ENCODE data around the gene KDM5B.
"Not testable (repeated sequence)": the region's sequence is repeated elsewhere in the genome, so short reads cannot be mapped to it uniquely, and the experiment has no call there.

The KDM5B gene

DNA sequence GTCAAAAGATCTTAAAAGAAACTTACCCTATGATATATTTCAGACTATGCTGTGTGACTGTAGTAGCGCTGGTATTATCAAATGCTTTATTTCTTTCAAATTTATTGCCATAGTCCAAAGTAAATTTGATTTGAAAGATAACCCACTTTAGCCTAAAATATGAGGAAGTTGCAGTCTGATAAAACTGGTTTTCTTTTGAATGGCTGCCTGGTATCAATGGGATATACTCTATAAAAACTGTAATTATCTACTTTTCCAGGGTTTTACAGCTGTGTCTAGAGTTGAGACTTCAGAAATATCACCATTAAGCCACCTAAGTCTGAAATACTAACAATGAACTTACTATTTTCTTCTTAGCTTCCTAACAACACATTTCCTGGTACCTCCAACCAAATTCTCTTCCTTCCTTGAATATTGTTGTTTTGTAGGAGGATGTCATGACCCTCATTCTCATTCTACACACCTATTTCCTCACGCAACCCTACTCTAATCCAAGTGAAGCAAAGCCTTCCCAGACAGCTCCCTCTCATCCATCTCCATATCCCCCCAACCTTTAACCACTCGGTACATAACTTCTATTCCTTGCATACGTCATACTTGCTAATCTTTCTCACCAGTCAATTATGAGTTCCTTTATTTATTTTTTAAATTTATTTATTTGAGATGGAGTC, 17.0 kb downstream of the KDM5B start:
- no peak for DNase-seq

DNA sequence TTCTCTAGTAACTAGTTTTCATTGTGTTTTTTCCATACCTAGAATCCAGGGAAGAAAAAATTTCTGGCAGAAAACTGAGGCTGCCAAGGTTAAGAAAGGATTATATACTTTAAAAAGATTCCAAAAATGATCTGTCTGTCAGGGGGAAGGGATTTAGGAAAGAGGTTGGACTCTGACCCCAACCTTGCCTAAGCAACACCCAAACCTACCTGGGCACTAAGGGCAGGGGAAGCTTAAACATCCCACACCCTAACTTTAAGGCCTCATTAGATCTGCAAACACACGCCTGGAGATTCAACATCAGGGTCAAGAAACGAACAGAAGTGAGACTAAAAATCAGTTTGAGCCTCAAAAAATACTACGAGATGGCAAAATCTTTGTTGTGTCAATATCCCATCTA, 19.4 kb downstream of the KDM5B start:
- DNase-seq, result no peak

DNA sequence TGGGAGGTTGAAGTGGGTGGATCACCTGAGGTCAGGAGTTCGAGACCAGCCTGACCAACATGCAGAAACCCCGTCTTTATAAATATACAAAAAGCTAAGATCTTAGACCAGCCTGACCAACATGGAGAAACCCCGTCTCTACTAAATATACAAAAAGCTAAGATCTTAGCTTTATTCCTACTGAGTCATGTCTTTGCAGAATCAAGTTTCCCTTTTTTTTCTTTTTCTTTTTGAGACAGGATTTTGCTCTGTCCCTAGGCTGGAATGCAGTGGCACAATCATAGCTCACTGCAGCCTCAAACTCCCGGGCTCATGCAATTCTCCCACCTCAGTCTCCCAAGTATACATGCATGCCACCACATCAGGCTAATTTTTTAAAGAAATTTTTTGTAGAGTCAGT, 21.4 kb downstream of the KDM5B start:
- DNase-seq, result no peak

DNA sequence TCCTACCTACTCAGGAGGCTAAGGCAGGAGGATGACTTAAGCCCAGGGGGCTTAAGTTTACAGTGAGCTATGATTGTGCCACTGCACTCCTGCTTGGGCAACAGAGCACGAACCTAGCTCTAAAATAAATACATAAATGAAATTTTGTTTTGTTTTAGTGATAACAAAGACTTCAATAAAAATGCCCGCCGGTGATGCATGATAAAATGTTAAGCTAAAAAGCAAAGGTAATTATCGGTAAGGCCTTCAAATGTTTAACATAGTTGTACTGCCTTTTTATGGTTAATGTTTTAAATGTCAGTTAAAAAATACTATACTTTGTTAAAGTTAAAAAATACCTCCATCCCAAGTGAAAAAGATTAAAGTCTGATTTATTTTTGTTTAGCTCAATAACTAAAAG, 27.0 kb downstream of the KDM5B start:
- no peak for DNase-seq

DNA sequence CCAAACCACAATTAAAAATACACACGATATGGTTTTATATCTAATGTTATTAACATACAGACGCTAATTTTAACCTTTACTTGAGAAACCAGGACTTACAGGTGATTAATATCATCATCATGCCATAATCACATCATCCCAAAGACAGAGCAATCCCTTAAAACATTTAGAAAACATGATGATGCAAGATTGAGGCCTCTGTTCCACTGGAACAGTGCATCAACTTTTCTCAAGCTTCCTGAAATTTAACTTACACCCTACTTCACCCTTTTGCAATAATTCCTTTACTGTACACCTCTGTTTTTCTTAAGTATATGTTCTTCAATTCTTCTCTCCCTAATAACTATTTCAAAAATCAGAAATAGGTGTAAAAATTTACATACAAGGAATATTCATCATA, 38.1 kb downstream of the KDM5B start:
- DNase-seq, result no peak

DNA sequence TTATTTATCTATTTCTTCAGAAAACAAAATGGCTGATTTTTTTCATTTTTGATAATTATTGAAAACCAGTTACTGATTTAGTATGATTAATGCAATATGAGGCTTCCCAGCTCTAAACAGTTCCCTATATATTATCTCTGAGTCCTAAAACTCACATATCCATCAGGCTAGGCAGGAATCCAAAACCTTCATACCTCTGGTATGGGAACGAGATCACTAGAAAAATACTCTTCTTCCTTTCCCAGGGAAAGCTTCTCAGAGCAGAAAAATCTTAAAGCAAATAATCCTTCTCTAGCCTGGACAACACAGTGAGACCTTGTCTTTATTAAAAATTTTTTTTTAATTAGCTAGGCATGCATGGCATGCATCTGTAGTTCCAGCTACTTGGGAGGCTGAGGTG, 42.5 kb downstream of the KDM5B start:
- DNase-seq, result no peak

DNA sequence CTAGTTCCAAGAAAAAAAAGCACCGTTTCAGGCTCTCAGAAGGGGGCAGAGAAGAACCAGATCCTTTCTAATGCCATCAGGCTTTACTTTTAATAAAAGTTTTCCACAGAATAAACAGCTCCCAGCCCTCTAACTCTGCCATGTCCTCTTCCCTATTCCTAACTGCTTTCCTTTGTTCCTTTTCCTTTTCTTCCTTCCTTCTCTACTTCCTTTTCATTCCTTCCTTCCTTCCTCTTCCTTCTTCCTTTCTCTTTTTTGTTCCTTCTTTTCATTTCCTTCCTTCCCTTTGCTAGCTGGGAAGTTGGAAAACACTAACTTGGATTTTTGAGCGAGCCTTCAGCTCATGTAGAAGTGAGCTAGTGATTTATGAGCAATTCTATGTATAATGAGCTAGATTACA, 46.2 kb downstream of the KDM5B start:
- no peak for DNase-seq

DNA sequence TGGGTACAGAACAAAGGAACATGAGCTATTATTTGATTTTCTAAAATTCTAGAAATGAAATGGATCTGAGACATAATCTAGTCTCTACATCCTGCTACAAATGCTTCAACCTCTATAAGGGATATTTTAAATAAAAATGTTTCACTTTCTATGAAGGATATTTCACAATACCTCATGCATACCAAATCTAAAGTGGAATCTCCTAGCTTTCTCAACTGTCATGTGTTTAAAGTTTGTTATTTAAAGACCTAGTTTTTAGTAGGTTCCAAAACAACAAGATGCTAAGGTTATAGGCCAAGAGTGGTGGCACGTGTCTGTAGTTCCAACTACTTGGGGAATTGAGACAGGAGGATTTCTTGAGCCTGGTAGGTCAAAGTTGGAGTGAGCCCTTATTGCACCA, 47.6 kb downstream of the KDM5B start:
- peak in 1 of 4 experiments; percentile 2 for DNase-seq

DNA sequence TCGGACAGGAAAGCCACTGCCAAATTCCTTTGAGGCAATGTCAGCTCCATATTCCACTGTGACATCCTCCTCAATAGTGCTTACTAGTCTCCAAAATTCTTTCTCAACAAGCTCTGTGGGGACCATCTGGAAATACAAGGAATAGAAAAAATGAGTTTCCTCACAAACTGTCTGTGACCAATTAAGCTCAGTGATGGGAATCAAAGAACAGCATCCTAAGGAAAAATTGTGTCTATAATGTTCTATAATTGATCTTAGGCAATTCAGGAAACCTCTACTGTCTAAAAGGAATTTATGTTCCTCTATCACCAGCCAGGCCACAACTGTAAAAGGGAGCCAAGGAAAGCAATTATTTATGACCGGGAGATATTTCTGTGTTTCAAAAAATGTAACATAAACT, 51.8 kb downstream of the KDM5B start:
- no peak for DNase-seq

DNA sequence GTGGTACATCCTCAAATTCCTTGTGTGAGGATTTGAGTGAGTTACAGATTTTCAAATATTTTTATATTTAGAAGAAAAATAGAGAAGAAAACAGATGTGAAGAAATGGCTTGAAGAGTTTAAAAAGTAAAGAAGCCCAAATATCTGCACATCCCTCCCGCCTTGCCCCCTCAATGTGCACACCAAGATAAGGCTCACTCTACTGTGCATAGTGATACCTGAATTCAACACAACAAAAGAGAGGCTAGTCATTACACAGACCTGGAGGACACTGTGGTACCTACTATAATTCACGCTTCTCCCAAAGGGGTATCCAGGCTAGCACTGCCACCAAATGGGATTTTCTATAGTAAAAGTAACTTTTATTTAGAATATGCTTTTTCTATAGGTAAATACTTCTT, 53.9 kb downstream of the KDM5B start:
- no peak for DNase-seq

DNA sequence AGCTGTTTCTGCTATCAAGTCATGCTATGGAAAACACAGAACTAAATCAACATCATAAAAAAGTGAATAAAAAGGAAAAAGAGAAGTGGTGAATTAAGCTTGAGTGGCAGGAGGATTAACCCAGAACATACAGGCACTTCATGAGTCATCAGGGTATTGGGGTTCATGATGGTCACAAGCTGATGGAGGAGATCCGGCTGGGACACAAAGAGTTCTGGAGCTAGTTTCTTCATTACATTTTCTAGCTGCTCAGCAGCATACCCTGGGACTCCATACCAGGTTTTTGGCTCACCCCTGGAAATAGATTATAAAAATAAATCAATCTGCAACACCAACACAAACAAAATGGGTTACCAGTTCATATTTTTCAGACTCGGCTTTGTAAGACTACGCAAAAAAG, 55.4 kb downstream of the KDM5B start:
- peak; percentile 45 to 78 (median 62) for DNase-seq

DNA sequence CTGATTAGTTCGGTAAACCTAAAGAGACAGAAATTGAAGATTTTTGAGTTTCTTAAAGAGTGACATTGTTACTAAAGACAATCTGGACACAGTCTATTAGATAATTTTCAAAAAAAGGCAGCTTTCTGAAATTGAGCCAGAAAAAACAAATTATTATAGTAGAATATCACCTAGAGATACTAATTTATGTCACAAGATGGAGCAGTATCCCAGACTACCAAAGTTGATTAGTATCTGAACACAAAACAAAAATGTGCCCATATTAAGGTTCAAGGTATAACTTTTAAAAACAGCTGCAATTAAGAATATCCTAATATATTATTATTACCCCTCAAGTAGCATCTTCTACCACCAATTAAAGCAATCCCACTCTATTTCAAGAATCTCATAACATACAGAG, 57.5 kb downstream of the KDM5B start:
- DNase-seq, result peak in 1 of 4 experiments; percentile 8

DNA sequence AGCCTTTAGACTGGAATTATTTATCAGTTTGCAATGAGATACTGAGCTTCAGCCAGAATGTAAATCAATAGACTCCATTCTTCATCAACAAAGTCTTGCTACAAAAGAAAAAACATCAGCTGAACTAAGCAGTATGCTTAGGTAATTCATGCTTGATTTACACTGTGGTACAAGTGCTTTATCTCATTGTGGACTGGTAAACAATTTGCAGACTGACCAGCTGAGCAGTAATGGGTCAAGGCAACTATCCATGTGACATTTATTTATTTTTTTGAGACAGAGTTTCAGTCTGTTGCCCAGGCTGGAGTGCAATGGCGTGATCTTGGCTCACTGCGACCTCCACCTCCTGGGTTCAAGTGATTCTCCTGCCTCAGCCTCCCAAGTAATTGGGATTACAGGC, 58.2 kb downstream of the KDM5B start:
- no peak for DNase-seq

DNA sequence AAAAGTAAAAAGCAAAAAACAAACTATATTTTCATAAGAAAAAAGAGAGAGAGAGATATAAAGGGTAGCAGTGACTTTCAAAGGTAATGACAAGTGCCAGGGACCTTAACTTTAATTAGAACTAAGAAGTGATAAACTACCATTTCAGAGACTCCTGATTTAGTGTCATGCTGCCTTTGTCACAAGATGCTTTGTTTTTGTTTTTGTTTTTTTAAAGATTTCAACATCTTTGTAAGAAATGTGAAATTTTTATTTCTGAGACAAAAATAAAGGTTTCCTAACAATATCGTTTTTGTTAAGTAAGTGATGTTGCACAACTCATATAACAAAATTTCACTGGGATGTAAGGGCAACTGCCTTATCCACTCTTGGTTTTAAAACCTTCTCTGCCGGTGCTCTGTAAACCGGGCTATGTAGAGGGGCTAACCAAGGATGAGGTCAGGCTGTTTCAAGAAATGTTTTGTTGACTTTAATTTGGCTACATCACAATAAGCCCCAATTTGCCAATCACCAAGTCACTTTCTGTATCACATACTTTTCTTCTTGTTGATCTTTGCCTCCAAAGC, 62.8 kb downstream of the KDM5B start:
- peak in 2 of 4 experiments; percentile 38 to 46 for DNase-seq

DNA sequence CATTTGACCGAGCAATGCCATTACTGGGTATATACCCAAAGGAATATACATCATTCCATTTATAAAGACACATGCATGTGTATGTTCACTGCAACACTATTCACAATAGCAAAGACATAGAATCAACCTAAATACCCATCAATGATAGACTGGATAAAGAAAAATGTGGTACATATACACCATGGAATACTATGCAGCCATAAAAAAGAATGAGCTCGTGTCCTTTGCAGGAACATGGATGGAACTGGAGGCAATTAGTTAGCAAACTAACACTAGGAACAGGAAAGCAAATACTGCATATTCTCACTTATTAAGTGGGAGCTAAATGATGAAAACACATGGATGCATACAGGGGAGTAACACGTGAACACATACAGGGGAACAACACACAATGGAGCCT, 63.5 kb downstream of the KDM5B start:
- DNase-seq, result not testable (repeated sequence)

DNA sequence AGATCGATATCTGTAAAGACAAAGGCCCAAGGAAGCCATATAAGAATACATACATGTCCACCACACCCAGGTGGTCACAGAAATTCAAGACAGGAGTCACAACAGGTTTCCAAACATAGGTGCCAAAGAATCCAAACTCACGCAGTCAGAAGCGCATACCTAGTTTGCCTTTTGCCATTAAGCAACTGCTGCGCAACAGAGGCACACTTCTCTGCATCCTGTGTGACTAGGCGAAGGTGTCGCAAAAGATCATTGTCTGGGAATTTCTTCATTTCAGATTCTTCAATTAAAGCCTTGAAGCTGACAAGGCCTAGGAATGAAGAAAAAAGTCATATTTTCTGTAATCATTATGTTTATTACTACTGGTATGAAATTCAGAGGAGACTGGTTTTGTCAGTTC, 65.7 kb downstream of the KDM5B start:
- no peak for DNase-seq

DNA sequence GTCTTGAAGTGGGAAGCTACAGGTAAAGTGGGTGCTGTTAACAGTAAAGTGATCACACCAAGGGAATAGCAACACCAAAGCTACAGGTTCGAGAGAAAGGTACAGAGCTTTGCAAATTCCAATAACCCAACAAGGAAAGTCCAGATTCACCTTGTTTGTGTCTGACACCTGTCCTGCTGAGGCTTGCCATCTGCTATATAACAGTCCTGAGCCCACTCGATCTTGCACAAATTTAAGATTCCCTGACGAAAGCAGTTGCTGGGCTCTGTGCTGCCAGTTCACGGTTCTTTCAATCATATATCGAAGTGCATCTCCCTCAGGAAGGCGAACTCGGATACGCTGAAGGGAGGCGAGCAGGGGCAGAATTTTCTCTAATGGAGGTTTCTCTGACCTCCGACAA, 75.0 kb downstream of the KDM5B start:
- DNase-seq, result no peak

DNA sequence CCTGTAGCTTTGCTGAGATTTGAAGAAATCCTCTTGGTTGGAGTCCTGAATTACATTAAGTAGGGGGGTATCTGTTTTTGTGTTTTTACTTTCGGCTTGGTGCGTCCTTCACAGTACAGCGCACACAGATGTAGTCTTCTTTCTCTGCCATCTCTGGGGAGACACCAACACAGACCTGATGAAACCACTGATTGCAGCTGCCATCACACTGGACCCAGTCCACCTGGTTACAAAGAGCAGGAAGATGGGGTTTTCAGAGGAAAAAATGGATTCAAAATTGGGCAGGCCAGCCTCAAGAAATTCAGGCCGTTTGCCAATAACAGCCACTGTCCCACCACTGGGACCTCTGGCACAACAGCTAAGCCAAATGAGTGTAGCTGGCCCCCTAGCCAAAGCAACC, 79.3 kb downstream of the KDM5B start:
- no peak for DNase-seq

DNA sequence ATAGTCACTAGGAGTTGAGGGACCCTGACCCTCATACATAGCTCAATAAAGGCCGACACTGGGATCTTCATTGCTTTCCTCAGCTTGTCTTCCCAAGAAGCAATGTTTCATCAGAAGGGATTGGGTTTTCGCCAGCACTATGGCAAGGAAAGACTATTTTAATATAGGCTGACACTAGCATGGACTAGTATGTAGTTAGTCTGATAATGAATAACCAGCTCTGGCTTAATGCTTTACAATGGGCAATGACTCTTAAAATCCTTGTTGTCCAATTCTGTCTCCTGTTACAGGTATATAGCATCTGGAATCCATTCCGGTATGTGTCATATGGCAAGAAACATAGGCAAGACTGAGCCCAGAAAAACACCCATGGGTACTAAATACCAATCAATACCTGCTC, 82.7 kb downstream of the KDM5B start:
- no peak for DNase-seq

DNA sequence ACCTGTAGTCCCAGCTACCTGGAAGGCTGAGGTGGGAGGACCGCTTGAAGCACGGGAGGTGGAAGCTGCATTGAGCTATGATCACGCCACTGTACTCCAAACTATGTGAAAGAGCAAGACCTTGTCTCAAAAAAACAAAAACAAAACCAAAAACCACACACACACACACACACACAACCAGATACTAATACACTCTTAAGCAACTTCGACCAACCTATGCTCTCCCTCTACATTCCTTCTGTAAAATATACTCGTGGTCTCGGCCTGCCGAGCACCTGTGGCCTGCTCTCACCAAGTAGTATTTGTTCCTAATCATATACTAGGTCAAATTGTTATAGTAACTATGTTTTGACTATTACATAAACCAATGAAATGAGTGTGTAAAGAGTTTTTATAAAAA, 84.5 kb downstream of the KDM5B start:
- no peak for DNase-seq

DNA sequence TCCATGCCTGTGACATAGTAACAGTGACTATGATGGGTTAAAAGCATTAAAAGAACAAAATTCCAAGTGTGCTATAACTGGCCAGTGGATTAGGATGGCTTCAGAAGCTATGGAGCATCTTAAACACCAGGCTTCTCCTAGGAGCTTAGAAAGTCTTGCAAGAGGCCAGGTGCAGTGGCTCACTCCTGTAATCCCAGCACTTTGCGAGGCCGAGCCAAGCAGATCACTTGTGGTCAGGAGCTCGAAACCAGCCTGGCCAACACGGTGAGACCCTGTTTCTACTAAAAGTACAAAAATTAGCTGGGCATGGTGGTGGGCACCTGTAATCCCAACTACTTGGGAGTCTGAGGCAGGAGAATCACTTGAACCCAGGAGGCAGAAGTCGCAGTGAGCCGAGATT, 85.2 kb downstream of the KDM5B start:
- not testable (repeated sequence) for DNase-seq

DNA sequence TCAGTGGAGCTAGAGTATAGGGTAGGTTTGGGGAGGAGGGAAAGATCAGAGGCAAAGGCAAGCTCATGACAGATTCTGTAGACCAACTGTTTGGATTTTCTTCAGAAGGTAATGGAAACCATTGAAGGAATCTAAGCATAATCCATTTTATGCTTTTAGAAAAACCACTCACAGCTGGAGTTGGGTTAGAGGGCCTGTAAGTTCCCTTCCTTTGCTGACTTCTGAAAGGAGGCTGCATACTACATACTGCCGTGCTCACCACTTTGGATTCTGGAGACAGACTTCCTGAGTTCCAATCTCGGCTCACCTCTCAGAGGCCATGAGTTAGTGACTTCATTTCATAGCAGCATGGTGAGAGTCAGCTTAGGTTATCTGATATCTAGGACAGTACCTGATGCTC, 91.6 kb downstream of the KDM5B start:
- no peak for DNase-seq

DNA sequence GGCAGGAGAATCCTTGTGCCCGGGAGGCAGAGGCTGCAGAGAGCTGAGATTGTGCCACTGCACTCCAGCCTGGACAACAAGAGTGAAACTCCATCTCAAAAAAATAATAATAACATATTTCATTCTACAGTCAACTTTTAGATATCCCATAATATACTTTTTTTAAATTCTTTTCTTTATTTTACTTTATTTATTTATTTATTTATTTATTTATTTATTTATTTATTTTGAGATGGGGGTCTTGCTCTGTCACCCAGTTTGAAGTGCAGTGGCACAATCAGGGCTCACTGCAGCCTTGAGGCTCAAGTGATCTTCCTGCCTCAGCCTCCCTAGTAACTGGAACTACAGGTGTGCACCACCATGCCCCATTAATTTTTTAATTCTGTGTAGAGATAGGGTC, 94.0 kb downstream of the KDM5B start:
- not testable (repeated sequence) for DNase-seq

DNA sequence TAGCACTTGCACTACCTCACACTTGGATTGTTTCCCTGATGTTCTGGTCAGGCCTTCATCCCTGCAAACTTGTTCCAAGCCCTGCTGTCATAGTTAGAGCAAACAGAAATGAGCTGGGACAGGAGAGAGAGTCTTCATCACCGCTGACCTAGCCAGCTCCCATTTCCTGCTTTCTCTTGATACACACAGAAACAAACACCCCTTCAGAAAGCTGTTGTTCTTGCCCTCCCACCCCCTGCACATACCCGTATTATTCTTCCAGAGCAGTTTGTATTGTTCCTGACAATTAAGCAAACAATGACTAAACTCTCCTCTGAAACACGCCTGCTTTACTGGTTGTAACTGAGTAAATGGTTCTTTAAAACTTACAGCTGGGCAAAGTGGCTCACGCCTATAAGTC, 95.1 kb downstream of the KDM5B start:
- DNase-seq, result no peak

Measured in suppressor macrophage (primary cell).